Memory B cell (primary cell): ENCODE results near the gene HUNK.

Source experiments
- ATAC-seq: fragments of 150-1000 bp; cut with Tn5 transposase; 2 replicates; pipeline ENCODE4 v1.10.0; 2021; ENCODE audit warnings: low read depth, mild to moderate bottlenecking, moderate library complexity
- DNase-seq, 2 donors: peaks; one replicate each; pipeline ENCODE4 v3.0.0; 2022; ENCODE audit warnings: low spot score in 2 of 2
- H3K27ac Mint-ChIP-seq: one replicate; pipeline ENCODE4 v1.8.0; 2022; ENCODE audit warnings: mild to moderate bottlenecking, moderate library complexity, mixed read lengths
- H3K27me3 Mint-ChIP-seq: one replicate; pipeline ENCODE4 v1.8.0; 2022; ENCODE audit warnings: mixed read lengths
- H3K36me3 Mint-ChIP-seq: one replicate; pipeline ENCODE4 v1.8.0; 2022; ENCODE audit warnings: mild to moderate bottlenecking, mixed read lengths
- H3K4me1 Mint-ChIP-seq: one replicate; pipeline ENCODE4 v1.8.0; 2022; ENCODE audit warnings: mixed read lengths
- H3K4me3 Mint-ChIP-seq: one replicate; pipeline ENCODE4 v1.8.0; 2022; ENCODE audit warnings: mild to moderate bottlenecking, moderate library complexity, mixed read lengths
- H3K9me3 Mint-ChIP-seq: one replicate; pipeline ENCODE4 v1.8.0; 2022; ENCODE audit warnings: mixed read lengths

HUNK gene

DNA sequence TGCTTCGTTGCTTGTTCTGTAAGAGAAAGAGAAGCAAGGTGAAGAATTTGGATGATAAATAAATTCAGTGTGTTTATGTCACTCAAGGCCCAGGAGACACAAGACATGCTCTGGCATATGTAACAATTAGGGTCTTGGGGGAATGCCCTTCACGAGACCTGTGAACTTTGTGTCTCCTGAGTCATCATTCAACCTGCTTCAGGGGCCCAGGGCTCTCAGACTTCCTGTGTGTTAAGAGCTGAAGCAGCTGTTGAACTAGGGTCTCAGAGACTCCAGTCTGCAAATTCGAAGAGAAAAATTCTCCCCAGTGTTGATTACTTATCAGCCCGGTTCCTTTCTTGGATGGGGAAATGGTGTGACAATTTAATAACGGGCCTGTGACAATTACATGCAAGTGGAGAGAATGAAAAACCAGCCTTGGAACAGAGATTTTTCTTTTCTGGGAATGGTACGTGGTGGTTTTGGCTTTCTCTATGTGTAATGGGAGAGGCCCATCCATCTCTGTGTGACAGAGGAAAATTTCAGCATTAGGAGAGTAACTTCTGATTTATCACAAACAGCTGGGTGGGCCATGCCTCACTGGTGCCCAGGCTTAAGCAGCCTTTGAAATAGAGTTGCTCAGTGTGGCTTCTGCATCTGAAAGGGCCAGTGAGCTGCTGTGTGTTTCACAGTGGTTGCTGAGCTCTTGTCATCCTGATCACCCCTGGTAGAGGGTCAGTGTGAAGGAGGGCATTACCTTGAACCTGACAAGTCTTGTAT is 22.4 kb downstream of the HUNK start:
- no peak overlapping the region for H3K27ac Mint-ChIP-seq
- H3K9me3 Mint-ChIP-seq: no peaks in the 10 kb centered on the region
- peaks cover 5% of the 10 kb centered on the region for H3K27me3 Mint-ChIP-seq
- H3K4me3 Mint-ChIP-seq: no peak overlapping the region
- ATAC-seq (no peak), DNase-seq (no peak)
- no peaks in the 10 kb centered on the region for H3K36me3 Mint-ChIP-seq
- H3K4me1 Mint-ChIP-seq: no peaks in the 10 kb centered on the region

DNA sequence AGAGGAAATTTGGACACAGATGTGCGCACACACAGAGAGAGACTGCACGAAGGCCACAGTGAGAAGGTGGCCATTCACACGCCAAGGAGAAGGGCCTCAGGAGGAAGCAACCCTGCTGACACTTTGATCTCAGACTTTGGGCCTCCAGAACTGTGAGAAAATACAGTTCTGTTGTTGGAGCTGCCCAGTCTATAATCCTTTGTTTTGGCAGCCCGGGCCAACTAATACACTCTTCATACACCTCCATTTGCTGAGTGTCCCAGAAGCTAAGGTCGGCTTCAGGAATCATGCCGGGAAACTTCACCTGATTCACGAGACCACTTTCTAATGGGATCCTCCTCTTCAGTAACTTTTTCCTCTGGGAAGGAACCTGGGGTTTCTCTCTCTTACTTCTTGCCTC is 23.2 kb downstream of the HUNK start:
- no peak overlapping the region for H3K27ac Mint-ChIP-seq
- peaks cover 7% of the 10 kb centered on the region for H3K27me3 Mint-ChIP-seq
- DNase-seq (no peak), ATAC-seq (no peak)
- H3K36me3 Mint-ChIP-seq: no peaks in the 10 kb centered on the region
- H3K4me1 Mint-ChIP-seq: no peaks in the 10 kb centered on the region
- H3K9me3 Mint-ChIP-seq: no peaks in the 10 kb centered on the region
- H3K4me3 Mint-ChIP-seq: no peak overlapping the region

DNA sequence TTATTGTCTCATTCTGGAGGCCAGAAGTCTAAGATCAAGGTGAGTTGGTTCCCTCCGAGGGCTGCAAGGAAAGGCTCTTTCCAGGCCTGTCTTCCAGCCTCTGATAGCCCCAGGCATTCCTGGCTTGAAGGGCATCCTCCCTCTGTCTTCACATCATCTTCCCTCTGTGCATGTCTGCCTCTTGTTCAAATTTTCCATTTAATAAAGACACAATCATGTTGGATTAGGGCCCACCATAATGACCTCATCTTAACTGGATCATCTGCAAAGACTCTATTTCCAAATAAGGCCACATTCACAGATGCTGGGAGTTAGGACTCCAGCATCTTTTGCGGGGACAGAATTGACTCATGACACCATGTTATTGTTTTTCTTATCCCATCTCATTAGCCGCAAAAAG is 24.5 kb downstream of the HUNK start:
- no peaks in the 10 kb centered on the region for H3K36me3 Mint-ChIP-seq
- no peaks in the 10 kb centered on the region for H3K4me1 Mint-ChIP-seq
- ATAC-seq (no peak), DNase-seq (no peak)
- no peaks in the 10 kb centered on the region for H3K9me3 Mint-ChIP-seq
- no peak overlapping the region for H3K27ac Mint-ChIP-seq
- H3K27me3 Mint-ChIP-seq: peaks cover 8% of the 10 kb centered on the region
- no peak overlapping the region for H3K4me3 Mint-ChIP-seq

DNA sequence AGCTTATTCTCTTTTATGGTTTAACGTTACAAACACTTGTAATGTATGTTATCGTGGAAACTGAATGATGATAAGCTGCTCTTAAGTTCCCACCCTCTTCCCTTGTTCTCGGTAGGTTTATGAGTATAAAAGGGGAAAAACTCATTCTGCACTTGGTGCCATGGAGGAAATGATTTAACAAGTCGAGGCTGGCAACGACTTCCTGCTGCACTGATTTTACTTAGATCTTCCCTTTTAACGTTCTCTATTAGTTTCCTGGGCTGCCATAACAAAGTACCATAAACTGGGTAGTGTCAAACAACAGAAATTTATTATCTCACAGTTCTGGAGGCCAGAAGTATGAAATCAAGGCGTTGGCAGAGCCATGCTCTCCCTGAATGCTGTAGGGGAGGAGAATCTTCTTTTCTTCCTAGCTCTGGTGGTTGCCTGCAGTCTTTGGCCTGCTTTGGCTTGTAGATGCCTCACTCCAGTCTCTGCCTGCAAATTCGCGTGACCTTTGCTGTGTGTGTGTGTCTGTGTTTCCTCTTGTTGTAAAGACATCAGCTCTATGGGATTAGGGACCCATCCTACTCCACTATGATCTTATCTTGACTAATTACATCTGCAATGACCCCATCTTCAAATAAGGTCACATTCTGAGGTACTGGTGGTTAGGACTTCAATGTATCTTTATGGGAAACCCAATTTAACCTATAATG is 26.3 kb downstream of the HUNK start:
- peaks cover 3% of the 10 kb centered on the region for H3K27me3 Mint-ChIP-seq
- no peaks in the 10 kb centered on the region for H3K4me1 Mint-ChIP-seq
- H3K4me3 Mint-ChIP-seq: no peak overlapping the region
- H3K9me3 Mint-ChIP-seq: no peaks in the 10 kb centered on the region
- no peaks in the 10 kb centered on the region for H3K36me3 Mint-ChIP-seq
- ATAC-seq (no peak), DNase-seq (no peak)
- no peak overlapping the region for H3K27ac Mint-ChIP-seq

DNA sequence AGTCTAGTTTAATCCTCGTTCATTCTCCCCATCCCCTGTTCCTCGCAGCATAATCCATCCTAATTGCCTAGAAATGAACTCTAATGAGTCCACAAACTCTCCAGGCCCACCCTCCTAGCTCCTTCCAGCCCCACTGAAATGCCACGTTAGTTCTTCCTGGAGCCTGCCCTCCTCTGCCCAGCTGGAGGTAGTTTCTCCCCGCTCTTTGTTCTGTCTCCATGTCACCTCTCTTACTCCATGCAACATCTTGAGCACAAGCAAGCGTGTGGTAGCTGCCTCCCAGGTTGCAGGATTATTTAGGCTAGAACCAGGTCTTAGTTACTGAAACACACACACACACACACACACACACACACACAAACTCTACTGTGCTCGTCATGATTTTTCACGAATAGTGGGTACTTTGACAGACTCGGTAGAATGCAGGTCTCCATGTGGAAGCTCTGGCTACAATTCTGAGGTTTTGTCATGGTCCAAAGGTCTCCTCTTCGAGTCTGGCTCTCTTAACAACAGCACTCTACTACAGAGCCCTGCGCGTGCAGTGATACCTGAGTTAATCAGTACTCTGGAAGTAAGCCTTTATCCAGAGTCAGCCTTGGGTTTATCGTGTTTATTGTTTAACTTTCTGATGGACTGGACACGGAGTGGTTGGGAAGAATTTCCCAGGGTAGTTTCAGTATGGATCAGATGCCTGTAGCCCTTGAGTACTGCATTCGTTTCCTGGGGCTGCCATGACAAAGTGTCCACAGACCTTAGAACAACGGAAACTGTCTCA is 27.5 kb downstream of the HUNK start:
- DNase-seq (no peak), ATAC-seq (no peak)
- no peaks in the 10 kb centered on the region for H3K4me1 Mint-ChIP-seq
- H3K36me3 Mint-ChIP-seq: no peaks in the 10 kb centered on the region
- H3K9me3 Mint-ChIP-seq: no peaks in the 10 kb centered on the region
- H3K27me3 Mint-ChIP-seq: peaks cover 3% of the 10 kb centered on the region
- H3K27ac Mint-ChIP-seq: no peak overlapping the region
- no peak overlapping the region for H3K4me3 Mint-ChIP-seq

DNA sequence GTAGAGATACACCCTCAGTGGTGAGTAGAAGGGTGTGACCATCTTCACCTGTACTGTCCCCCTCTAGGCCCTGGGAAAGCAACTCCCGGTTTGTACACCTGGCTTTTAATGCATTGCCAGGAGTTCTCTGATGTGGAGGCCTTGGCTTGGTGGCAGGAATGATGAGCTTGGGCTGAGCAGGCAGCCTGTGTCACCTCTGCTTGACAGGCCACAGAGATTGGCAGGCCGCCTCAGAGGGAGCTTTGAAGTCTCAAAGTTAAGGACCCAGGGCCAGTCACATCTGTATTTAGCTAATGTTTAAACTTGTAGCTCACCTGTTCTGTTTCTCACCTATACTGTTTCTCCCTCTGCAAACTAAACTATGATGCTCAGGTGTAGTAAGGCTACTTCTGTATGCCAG is 28.5 kb downstream of the HUNK start:
- no peak overlapping the region for H3K27ac Mint-ChIP-seq
- no peak overlapping the region for H3K4me3 Mint-ChIP-seq
- ATAC-seq (no peak), DNase-seq (no peak)
- H3K27me3 Mint-ChIP-seq: peaks cover 6% of the 10 kb centered on the region
- H3K9me3 Mint-ChIP-seq: no peaks in the 10 kb centered on the region
- H3K4me1 Mint-ChIP-seq: no peaks in the 10 kb centered on the region
- H3K36me3 Mint-ChIP-seq: no peaks in the 10 kb centered on the region

DNA sequence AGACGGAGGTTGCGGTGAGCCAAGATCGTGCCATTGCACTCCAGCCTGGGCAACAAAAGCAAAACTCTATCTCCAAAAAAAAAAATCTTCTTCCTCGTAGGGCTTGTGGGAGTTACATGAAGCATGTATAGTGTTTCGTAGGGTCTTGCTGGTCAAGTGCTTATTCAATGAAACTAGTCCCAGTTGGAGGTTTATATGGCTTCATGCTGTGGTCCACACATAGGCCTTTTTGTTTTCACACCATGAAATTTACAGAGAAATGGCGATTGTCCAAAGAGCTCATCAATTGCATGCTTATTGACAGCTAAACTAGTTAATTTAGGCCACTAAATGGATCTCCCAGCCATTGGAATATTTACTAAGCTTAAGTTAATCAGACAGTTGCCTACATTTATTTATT is 29.6 kb downstream of the HUNK start:
- H3K27ac Mint-ChIP-seq: no peak overlapping the region
- ATAC-seq (no peak), DNase-seq (no peak)
- H3K36me3 Mint-ChIP-seq: no peaks in the 10 kb centered on the region
- H3K27me3 Mint-ChIP-seq: peaks cover 11% of the 10 kb centered on the region
- no peaks in the 10 kb centered on the region for H3K4me1 Mint-ChIP-seq
- no peaks in the 10 kb centered on the region for H3K9me3 Mint-ChIP-seq
- H3K4me3 Mint-ChIP-seq: no peak overlapping the region

DNA sequence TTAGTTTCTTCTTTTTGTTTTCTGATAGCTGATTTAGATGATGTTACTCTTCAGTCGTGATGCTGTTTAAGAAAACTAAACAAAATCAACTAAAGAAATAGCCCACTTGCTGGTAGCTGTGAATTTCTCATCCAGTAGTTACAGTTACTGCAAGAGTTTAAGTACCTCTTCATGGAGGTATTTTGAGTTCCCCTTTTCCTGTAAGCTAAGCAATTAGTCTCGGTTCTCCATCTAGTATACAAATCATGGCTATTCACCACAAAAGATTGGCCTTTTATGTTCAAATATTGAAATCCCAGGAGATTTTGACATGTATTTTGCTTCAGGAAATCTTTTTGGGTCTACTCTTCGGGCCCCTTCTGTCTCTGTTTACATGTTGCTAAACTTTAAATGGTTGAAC is 31.1 kb downstream of the HUNK start:
- Mint-ChIP-seq H3K4me3 (no peak overlapping the region), H3K27me3 (peaks cover 15% of the 10 kb centered on the region), H3K36me3 (no peaks in the 10 kb centered on the region)

DNA sequence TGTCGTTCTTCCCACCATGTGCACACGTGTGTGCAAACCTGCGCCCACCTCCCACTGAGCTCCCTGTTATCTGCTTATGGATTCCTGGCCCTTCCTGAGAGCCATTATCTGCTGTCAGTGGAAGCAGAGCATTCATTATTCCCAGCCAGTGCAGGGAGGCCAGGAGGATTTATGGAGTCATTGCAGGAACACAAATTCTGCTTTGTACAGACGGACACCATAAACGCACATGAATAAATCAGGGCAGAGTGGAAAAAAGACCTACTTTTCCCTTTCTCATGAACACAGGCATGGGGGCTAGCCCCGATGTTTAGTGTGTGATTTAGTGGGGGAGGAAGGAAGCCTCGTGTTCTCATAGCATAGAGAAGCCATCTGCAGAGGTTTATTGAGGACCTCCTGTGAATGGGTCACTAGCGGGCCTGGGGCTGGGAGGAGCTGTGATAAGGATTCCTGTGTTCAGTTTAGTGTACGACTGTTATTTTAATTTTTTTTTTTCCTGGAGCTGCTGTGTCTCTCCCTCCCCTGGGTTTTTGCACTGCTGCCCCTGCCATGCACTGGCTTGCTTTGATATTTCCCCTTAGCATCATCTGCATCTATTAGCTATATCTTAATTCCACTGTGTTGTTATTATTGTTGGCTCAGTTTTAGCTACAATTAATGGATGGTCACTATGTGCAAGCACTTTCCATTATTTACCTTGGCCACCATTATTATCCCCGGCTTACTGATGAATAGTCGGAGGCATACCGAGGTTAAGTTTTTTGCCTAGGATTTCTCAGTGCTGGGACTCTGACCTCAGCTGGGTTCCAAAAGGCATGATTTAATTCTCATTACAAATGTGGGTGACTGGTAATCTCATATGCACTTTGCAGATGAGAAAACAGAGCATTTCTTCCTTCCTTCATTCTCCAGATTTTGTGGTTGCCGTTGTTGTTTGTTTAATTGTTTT is 33.0 kb downstream of the HUNK start:
- DNase-seq (no peak), ATAC-seq (no peak)
- no peak overlapping the region for H3K4me3 Mint-ChIP-seq
- no peak overlapping the region for H3K27ac Mint-ChIP-seq
- no peaks in the 10 kb centered on the region for H3K9me3 Mint-ChIP-seq
- H3K27me3 Mint-ChIP-seq: peaks cover 18% of the 10 kb centered on the region
- no peaks in the 10 kb centered on the region for H3K4me1 Mint-ChIP-seq
- no peaks in the 10 kb centered on the region for H3K36me3 Mint-ChIP-seq

More for the DNA sequence above, 31.1 kb downstream of the HUNK start:
- Mint-ChIP-seq H3K9me3 (no peaks in the 10 kb centered on the region), H3K4me1 (no peaks in the 10 kb centered on the region), H3K27ac (no peak overlapping the region)
- ATAC-seq (no peak), DNase-seq (no peak)

DNA sequence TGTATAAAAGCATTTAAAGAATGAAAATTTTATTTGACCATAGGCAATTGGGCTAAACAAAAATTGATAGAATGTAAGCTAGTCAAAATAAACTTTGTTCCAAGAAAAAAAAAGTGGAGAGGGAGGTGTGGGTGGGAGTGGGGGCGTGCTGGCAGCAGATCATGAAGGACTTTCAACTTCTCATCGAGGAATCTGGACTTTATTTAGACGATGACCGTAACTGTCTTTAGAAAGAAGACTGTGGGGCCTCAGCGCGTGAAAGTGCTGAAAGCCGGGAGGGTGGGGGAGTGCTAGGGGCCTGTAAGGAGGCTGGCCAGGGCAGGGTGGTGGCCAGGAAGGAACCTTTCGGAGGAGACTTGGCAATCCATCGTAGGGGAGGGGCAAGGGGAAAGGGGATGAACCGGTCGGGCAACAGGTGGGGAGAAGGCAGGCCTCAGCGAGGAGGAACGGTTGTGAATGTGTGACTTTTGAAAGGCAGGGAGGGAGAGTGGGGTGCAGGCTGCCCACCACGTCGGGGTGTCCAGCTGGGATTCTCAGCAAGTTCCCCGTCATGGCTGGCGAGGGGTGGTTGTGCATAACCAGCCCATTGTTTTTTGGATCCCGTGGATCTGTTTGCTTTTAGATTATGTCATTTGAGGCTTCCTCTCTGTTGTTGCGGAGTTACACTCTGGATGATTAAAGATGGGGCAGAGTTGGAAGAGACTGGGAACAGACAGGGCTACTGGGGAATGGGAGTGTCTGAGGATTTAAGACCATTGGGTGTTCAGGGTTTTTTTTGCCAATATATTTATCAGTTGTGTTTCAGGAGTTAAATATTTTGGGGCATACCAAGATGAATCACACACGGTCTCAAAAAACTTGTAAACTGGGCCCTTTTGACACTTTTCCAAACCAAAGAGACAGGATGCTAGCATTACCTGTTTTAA is 35.5 kb downstream of the HUNK start:
- Mint-ChIP-seq H3K9me3 (no peaks in the 10 kb centered on the region), H3K36me3 (no peaks in the 10 kb centered on the region), H3K4me3 (no peak overlapping the region), H3K27me3 (peaks cover 28% of the 10 kb centered on the region), H3K4me1 (no peaks in the 10 kb centered on the region), H3K27ac (no peak overlapping the region)
- DNase-seq: no peak
- no peak for ATAC-seq

DNA sequence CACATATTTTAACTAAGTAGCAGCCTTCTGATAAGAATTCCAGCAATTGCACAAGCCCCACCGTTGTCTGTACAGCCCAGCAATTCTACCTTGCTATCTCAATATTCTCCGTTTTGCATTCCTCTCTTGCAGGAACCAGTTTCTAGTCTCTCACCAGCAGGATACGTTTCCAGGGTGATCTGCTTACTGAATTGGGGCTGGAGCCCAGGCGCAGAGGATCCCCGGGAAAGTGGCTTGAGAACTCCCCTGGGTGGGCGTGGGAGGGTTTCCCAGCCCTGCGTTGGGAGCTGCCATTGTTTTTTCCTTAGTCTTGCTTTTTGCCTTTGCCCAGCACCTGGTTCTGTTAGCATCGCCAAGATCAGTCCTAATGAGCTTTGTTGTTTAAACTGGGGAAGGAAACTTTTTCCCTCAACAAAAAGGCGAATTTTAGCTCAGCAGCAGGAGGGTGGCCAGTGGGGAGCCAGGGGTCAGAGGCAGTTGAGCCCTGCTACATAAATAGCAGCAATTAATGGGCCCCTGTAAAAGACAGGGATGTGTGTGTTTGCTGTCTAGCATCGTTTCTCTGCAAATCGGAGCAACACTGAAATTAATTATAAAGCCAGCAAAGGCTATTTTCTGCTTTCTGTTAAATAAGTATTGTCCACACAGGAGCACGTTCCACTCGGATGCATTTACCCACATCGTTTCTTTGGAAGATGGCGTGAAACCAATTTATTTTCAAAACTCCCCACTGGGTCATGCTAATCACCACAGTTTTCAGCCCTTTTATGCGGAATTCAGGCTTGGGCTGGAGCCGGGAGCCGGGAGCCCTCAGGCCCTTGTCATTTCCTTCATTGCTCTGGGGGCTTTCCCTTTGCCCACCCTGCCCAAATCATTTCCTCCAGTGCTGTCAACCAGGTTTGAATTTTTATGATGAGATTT is 36.6 kb downstream of the HUNK start:
- ATAC-seq (no peak), DNase-seq (no peak)
- Mint-ChIP-seq H3K36me3 (no peaks in the 10 kb centered on the region), H3K27ac (no peak overlapping the region), H3K27me3 (peaks cover 30% of the 10 kb centered on the region), H3K9me3 (no peaks in the 10 kb centered on the region), H3K4me3 (no peak overlapping the region), H3K4me1 (no peaks in the 10 kb centered on the region)

DNA sequence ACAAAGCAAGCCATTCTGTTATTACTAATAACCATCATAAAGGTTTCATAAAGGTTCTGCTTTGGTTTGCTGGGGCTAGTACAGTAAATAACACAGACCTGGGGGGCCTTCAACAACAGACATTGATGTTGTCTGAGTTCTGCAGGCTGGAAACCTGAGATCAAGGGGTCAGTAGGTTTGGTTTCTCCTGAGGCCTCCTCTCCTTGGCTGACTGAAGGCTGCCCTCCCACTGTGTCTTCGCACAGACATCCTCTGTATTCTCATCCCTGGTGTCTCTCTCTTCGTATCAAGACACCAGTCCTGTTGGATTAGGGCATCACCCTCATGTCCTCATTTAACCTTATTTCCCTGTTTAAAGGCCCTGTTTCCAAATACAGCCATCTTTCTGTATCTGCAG is 37.3 kb downstream of the HUNK start:
- Mint-ChIP-seq H3K36me3 (no peaks in the 10 kb centered on the region), H3K9me3 (no peaks in the 10 kb centered on the region), H3K4me1 (no peaks in the 10 kb centered on the region), H3K27me3 (peaks cover 30% of the 10 kb centered on the region), H3K27ac (no peak overlapping the region), H3K4me3 (no peak overlapping the region)
- ATAC-seq (no peak), DNase-seq (no peak)
